ENCODE results near the gene HMX2. TPM values are rescaled to one million over a fixed set of nuclear protein-coding genes. Genes with fewer than 3 reads are reported as not detected.
"Not testable (repeated sequence)": the region's sequence is repeated elsewhere in the genome, so short reads cannot be mapped to it uniquely, and the experiment has no call there.

The HMX2 gene
- polyA plus RNA-seq, 12 donors: not detected

DNA sequence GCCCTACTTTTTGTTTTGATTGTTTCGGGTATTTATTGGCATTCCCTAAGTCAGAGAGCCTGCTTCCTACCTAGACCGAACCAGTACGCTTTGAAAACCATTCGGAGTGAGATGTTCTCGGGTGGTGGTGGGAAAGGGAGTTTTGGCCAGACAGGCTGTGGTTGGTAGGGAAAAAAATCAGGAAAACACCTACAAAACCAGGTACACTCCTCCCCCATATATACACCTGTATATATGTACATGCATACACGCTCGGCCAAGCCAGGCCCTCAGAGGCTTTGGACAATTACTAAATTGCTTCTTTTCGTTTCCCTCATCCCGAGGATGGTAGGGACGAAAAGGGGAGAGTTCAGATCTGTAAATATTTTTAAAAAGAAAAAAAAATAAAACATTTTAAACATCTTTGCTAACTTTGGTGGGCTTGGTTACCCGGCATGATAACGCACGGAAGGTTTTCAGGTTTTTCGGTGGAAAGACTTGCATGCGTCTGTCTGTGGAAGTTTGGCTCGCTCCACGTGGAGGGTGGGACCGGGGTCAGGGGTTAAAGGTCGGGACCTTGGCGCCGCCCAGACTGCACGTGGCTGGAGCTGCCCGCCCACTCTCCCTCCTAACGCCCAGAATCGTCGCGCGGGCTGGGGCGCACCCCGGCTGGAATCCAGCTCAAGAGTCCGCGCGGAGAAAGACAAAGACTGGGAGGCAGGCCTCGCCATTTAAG lies 2.5 kb downstream of the HMX2 start:
- no peak for DNase-seq

DNA sequence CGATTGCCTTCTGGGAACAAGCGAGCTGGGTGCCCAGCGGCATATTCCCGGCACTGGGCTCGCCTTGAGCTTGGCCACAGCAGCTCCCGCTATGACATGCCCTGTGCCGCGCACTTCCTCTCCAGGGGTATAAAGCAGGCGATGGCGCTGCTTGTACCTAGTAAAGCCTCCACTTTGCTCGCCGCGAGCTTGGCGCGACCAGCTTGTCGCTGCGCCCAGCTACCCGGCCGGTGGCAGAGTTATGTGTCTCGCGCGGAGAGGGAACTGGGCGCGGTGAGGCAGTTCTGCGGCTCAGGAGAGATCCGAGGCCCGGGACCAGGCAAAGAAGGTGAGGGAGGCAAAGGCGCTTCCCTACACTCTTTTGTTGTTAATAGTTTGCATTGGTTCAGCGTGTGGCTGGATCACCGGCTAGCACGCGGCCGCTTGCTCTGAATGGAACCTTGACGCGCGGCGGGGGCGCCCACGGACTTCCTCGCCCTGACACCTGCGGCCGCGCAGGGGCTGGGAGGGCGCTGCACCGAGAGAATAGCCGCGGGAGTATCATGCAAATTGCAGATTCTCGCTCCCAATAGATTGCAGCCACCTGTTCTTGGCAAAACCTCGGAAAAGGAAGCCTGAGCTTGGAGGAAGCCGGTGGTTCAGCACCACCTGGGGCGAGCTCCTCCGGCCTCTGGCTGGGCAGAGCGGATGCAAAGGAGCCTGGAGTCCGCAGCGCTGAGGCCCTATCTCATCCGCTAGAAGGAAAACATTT lies 3.2 kb downstream of the HMX2 start:
- DNase-seq: no peak

DNA sequence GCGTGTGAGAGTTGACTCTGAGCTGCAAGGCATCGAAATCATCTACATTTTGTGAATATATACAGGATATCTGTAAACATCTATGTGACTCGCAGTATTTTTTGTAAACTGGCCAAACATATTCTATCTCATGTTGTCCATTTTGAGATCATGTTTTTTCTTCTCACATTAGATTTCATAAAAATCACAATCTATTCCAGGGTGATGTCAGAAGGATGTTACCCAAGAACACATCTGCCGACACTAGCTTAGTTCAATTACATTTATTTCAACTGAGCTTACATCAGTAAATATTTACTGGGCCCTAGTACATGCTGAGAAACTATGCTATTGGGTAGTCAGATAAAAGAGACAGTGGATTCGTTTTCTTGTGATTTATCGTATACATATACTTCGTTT lies 3.8 kb downstream of the HMX2 start:
- no peak for DNase-seq

DNA sequence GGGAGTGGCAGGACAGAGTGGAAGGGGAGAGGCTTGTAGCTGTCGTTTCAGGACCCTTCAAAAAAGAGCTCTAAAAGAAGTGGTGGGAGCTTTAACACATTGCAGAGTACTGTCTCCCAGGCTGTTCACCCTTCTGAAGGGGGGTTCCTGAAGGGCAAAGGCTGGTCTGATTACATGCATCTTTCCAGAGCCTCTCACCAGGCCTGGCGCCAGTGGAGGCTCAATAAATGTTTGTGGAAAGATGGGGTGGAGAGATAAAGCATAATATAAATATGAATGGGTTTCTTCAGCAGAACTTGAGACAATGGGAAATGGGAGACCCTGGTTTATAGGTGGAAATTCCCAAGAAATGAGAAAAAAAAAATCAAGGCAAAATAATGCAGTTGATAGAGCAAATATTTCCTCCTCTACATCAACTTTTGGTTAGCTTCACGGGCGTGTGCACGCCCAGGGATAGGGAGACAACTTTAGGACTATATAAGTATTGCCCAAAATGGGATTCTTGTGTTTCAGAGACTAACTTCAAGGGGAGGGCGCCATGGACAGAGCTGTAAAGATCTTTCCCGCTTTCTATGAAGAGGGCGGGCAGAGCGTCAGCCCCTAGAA lies 5.7 kb downstream of the HMX2 start:
- DNase-seq: no peak

DNA sequence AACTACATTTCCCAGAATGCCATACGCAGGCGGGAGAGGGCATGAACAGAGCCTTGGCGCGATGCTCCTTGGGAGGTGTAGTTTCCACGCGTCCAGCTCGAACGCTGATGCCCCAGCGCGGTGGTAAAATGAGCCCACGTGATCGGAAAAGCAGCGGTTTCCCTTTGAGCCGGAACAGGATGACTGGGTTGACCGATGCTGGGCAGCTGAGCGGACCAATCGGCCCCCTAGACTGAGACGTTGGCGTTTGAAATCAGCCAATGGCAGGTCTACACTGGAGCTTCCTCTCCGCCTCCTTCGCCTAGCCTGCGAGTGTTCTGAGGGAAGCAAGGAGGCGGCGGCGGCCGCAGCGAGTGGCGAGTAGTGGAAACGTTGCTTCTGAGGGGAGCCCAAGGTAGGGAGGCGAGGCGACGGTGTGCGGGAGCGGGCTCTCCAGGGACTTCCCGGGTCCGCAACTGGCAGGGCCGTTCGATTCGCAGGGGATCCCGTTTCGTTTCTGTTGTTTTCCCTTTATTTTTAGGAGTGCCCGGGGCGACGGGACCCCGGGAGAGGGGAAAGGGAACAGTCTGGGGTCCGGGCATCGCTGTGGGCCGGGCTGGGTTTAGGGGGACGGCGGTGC lies 6.3 kb downstream of the HMX2 start, which contains the start of gene BUB3:
TSS of gene BUB3 (plus strand) at position 311 of the 619 bp plus-strand sequence. CDS start 516 bp downstream, outside the sequence.
- DNase-seq: peak; percentile 99

DNA sequence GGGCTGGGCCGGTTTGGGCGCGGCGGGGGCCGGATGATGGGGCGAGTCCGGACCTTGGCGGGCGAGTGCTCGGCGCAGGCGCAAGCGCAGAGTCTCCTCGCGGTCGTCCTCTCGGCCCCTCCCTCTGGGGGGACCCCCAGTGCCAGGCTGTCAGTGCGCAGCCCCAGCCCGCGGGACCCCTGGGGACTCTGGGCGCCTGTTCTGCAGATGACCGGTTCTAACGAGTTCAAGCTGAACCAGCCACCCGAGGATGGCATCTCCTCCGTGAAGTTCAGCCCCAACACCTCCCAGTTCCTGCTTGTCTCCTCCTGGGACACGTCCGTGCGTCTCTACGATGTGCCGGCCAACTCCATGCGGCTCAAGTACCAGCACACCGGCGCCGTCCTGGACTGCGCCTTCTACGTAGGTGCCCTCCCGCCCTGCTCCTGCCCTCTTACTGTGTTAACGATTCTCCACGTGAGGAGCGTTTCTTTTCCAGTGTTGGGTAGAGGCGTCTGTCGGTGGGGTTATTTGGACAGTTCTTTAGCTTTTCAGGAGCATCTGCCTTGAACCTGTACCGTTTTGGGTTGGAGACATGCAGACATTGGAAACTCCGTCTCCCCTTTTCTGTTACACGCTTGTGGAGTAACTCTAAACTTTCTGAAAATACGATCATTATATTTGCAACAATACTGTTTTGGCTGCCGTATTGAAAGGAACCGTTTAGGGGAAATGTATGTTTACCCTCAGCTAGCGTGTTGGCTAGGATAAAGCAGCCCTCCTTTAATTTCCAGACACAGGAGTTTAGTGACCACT lies 7.0 kb downstream of the HMX2 start:
- DNase-seq: peak; percentile 46

DNA sequence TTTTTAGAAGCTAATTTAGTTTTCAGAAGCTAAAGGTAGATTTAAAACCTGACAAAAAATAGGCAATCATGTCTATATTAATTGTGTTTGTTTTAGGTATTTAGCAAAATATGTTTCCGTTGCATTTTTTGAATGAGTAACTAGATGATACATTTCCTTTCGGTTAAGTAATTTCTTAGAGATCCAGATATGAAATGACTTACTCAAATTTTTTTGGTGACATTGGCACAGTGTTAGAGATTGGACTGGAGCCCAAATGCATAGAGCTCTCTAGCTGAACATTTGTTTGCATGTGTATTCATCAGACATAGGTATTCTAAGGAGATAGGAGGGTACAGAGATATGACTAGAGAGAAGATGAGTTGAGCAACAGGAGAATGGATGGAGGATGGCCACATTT lies 8.1 kb downstream of the HMX2 start:
- no peak for DNase-seq

DNA sequence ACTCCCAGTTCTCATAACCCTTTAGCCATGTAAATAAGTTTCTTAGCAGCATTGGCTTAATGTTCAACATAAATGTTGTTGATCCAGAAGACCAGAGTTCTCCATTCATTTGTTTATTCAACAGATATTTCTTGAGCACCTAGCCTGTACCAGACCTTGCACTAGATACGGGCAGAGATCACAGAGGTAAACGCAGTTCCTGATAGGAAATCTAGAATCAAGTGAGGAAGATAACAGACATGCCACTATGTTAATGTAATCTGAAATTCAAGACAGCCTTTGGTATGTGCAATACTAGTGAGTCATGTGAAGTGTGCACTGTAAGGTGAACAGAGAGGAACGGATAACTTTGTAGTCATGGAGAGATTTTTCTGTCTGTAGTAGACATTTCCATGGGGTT lies 9.3 kb downstream of the HMX2 start:
- no peak for DNase-seq

DNA sequence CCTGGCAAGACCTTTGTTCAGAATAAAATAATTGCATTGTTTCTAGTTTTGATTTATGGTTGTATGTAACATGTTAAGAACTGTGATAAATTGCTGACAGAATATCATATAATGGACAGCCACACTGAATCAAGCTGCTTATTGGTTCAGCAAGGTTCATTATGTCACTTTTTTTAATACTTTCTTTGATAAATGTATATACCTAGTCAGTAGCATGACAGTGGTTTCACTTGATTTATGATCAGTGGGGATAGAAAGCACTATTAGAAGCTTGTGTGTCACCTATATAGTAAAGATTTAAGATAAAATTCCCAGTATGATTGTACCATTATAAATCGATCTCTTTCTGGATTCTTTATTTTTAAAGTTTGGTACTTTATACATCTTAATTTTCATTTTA lies 10.7 kb downstream of the HMX2 start:
- no peak for DNase-seq

DNA sequence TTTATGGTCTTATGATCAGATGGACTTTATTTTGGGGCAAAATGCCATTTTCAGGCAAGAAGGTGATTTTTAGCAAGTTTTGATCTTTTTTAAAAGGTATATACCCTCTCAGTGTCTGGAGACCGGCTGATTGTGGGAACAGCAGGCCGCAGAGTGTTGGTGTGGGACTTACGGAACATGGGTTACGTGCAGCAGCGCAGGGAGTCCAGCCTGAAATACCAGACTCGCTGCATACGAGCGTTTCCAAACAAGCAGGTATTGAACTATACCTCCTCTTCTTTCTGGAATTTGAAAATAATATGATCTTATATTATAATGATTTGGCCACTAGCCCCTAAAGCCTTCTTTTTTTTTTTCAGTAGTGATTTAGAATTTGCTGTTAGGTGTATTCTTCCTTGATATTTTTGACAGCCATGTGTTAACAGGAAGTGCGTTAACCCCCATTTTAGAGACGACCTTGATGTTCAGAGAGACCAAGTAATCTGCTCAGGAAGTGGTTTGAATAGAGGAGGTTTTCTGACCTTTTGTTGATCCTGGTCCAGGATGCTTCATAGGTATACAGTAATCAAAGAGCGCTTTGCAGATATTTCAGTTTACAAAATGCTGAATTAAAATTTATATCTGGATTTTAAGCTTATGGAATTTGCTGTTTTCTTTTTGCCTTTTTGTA lies 12.5 kb downstream of the HMX2 start:
- no peak for DNase-seq

DNA sequence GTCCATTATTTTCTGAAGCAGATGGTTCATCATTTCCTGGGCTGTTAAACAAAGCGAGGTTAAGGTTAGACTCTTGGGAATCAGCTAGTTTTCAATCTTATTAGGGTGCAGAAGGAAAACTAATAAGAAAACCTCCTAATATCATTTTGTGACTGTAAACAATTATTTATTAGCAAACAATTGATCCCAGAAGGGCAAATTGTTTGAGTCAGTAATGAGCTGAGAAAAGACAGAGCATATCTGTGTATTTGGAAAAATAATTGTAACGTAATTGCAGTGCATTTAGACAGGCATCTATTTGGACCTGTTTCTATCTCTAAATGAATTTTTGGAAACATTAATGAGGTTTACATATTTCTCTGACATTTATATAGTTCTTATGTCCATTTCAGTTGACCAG lies 16.4 kb downstream of the HMX2 start:
- no peak for DNase-seq

DNA sequence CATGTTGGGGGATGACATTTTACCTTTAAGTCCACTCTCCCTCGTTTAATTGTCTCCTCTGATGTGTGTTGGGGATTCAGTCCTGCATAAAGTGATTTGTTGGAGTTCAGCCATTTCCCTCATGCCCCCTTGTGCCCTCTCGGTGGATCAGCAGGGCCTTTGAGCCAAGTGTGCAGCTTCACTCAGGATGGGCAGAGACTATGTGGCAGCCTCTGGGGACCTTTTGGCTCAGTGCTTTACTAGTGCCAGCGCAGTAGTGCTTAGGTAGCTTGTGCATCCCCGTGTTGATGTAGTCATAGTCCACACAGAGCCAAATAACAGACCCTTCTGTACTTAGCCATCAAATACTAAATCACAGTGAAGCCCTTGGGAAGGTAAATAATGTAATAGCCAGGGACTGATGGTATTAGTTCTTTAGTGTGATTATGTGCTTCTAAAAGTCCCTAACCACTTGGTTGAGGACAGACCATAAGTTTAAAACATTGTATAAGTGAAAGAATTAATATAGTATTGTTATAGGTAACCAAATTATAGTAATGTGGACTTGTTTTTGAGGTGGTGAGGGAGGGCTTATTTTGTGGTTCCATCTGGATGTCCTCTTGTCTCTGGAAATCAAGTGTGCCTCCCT lies 17.6 kb downstream of the HMX2 start:
- DNase-seq: no peak

DNA sequence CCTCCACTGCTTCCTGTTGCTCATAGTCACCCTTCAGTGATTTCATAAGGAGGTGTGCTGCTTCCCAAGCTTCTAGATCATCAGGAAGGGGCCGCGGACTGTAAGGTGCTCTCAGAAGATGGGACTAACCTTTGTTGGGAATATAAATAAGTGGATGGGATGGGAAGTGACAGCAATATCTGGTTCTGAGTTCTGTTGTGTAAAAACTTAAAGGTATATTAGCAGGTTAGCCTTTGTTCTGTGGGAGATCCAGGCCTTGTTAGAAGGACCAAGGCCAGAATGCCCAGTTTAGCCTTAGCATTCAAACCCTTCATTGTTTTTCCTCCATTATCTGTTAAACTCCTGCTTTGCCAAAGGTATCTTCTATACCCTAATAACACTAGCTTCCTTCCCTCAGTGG lies 18.7 kb downstream of the HMX2 start:
- DNase-seq: no peak

DNA sequence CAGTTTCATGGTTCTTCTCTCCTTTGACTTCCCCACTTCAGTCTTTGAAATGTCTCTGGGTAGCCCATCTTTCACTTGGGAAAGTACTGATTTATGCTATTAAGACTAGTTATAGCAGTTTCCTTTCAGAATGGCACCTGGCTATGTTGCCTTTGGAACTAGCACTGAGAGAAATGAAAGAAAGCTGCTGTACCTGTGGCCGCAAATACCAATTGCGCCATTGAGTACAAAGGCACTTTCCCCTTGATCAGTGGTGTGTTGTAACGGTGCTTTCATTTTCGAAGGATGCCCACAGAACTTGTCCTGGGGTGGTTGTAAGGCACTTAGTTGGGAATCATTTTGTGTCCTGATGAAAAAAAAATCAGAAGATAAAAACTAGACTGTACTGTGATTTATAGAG lies 23.0 kb downstream of the HMX2 start:
- DNase-seq: no peak

DNA sequence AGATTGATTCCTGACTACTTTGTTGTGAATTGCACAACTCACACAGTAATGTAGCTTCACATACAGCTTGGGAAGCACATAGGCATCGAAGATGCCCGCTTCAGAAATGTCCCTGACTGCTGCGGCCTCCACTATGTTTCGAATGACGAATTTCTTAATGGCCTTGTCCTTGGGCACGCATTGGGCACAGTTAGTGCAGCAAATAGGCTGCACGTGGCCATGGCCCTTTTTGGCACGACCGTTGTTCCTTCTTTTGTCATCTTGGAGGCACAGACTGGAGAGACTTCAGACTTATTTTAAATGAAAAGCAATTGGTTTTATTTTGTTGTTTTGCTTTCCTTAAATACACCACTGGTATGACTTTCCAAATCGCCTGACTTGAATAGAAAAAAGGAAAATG lies 23.7 kb downstream of the HMX2 start:
- not testable (repeated sequence) for DNase-seq

DNA sequence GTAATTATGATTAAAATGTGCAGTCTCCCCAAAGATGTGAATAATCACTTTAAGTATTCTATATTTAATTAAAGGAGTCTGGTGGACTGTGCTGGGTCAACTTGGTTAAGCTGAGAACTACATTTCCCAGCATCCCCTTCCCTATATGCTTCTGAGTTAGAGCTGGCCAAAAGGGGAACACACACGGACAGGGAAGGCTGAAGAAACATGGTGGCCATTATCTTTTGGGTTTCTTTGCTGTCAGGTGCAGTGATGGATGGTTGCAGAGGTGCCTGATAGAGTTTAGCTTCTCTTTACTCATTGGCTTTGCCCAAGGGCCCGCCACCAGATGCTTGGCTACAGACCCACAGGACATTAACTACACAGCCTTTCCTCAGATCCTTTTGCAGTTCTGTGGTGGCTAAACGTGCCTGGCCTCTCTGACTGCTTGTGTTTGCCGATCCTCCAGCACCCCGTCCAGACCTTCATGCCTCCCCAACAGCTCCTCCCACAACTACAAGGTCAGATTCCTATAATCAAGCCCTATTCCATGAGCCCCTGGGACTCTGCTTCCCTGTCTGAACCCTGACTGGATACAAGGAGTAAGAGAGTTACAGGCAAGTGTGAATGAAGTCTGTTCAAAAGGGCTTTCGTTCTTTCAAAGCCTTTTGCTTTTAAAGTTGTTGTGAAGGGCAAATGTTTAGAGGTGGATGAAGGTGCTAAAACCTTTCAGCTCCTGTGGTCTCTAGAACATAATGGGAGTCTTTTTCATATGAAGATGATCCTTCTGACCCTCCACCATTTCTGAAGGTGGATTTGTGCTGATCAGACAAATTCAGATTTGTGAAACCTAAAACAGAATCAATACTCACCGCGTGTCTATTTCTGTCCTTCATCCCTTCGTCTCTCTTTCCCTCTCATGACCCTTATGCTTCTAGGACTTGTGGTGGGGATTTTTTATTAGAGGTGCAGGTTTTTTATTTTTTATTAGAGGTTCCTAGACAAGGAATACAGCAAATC lies 27.8 kb downstream of the HMX2 start:
- DNase-seq: no peak

DNA sequence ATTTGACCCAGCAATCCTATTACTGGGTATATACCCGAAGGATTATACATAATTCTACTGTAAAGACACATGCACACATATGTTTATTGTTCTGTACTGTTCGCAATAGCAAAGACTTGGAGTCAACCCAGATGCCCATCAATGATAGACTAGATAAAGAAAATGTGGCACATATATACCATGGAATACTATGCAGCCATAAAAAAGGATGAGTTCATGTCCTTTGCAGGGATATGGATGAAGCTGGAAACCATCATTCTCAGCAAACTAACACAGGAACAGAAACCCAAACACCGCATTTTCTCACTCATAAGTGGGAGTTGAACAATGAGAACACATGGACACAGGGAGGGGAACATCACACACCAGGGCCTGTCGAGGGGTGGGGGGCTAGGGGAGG lies 30.5 kb downstream of the HMX2 start:
- DNase-seq: not testable (repeated sequence)

DNA sequence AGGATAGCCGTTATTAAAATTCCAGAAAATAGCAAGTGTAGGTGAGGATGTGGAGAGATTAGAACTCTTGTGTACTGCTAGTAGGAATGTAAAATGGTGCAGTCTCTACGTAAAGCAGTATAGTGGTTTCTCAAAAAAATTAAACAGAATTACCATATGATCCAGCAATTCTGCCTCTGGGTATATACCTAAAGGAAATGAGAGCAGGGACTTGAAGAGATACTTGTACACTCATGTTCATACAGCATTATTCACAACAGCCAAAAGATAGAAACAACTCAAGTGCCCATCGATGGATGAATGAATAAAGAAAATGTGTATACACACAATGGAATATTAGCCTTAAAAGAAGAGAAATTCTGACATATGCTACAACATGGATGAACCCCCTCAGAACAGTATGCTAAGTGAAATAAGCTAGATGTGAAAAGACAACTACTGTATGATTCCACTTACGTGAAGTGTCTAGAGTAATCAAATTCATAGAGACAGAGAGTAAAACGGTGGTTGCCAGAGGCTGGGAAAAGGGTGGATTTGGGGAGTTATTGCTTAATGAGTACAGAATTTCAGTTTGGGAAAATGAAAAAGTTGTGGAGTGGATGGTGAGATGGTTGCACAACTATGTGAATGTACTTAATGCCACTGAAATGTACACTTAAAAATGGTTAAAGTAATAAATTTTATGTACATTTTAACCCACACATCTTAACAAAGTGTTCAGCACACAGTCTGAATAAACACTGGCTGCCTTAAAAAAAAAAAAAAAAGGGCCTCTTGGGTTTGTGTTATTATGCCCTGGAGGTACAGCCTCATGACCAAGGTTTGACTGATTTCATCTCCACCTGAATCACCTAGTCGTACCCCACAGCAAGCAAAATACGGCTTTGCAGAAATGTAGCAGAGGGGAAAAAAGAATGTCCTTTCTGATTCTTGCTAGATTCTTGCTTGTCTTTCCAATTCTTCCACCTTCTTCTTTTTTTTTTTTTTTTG lies 32.5 kb downstream of the HMX2 start:
- DNase-seq: no peak
